Mesenchymal stem cell (in vitro differentiated cells and primary cell): ENCODE measurements around the gene LSR.

Experiments used
- DNase-seq: peaks from one replicate; pipeline ENCODE4 v3.0.0-alpha.2; 2013
- H2AFZ ChIP-seq: one replicate; pipeline ENCODE4 v1.6.1; 2013; ENCODE audit warnings: low read depth, mild to moderate bottlenecking, control low read depth, inconsistent platforms, low read length, moderate library complexity
- H2AK5ac ChIP-seq: 2 replicates; pipeline ENCODE4 v1.6.1; 2013; ENCODE audit warnings: low read length, moderate library complexity, mild to moderate bottlenecking, inconsistent platforms; ENCODE audit not compliant: severe bottlenecking
- H2BK120ac ChIP-seq: one replicate; pipeline ENCODE4 v1.6.1; 2013; ENCODE audit warnings: low read depth, mild to moderate bottlenecking, inconsistent platforms, low read length, moderate library complexity
- H2BK12ac ChIP-seq, 2 experiments: one replicate each; pipeline ENCODE4 v1.6.1; 2013; ENCODE audit warnings: inconsistent platforms in 2 of 2, low read length in 2 of 2, mild to moderate bottlenecking in 2 of 2, moderate library complexity in 2 of 2, control low read depth in 1 of 2
- H2BK15ac ChIP-seq: one replicate; pipeline ENCODE4 v1.6.1; 2013; ENCODE audit warnings: mild to moderate bottlenecking, low read depth, inconsistent platforms; ENCODE audit not compliant: poor library complexity, severe bottlenecking
- H2BK5ac ChIP-seq: 2 replicates; pipeline ENCODE4 v1.6.1; 2013; ENCODE audit warnings: low read depth, mild to moderate bottlenecking, low read length, control low read depth, inconsistent platforms; ENCODE audit not compliant: poor library complexity, severe bottlenecking
- H3K14ac ChIP-seq, 2 experiments: one replicate each; pipeline ENCODE4 v1.6.1; 2013; ENCODE audit warnings: inconsistent platforms in 2 of 2, low read length in 2 of 2, control low read depth in 1 of 2, mild to moderate bottlenecking in 1 of 2, moderate library complexity in 1 of 2
- H3K18ac ChIP-seq, 2 experiments: one replicate each; pipeline ENCODE4 v1.6.1; 2013; ENCODE audit warnings: inconsistent platforms in 2 of 2, low read length in 2 of 2, control low read depth in 1 of 2, low read depth in 1 of 2, mild to moderate bottlenecking in 1 of 2
- H3K23ac ChIP-seq, 2 experiments: one replicate each; pipeline ENCODE4 v1.6.1; 2013; ENCODE audit warnings: inconsistent platforms in 2 of 2, low read length in 2 of 2, mild to moderate bottlenecking in 2 of 2, moderate library complexity in 2 of 2, control low read depth in 1 of 2
- H3K27ac ChIP-seq: 2 replicates; pipeline ENCODE4 v1.5.1; 2013; ENCODE audit warnings: mild to moderate bottlenecking, moderate library complexity, low read length, control low read depth, inconsistent platforms; ENCODE audit not compliant: poor library complexity, severe bottlenecking
- H3K27me3 ChIP-seq, 2 experiments: 2 replicates each; pipeline versions ENCODE4 v1.6.1 to v1.7.0; 2013; ENCODE audit warnings: low read length in 2 of 2, mild to moderate bottlenecking in 2 of 2, moderate library complexity in 2 of 2, control low read depth in 1 of 2, inconsistent platforms in 1 of 2; ENCODE audit not compliant: control insufficient read depth in 1 of 2, insufficient read depth in 1 of 2
- H3K36me3 ChIP-seq, 2 experiments: 2 replicates each; pipeline versions ENCODE4 v1.6.1 to v1.7.0; 2013; ENCODE audit warnings: low read length in 2 of 2, control low read depth in 1 of 2, inconsistent platforms in 1 of 2, low read depth in 1 of 2, mild to moderate bottlenecking in 1 of 2; ENCODE audit not compliant: insufficient read depth in 2 of 2, control insufficient read depth in 1 of 2
- H3K4ac ChIP-seq, 2 experiments: one replicate each; pipeline ENCODE4 v1.6.1; 2013; ENCODE audit warnings: inconsistent platforms in 2 of 2, low read length in 2 of 2, mild to moderate bottlenecking in 2 of 2, moderate library complexity in 2 of 2, control low read depth in 1 of 2, low read depth in 1 of 2
- H3K4me1 ChIP-seq: 2 replicates; pipeline ENCODE4 v1.6.1; 2013; ENCODE audit warnings: low read depth, low read length, control low read depth; ENCODE audit not compliant: control insufficient read depth, insufficient read depth
- H3K4me2 ChIP-seq: 2 replicates; pipeline ENCODE4 v1.6.1; 2013; ENCODE audit warnings: low read length, mild to moderate bottlenecking, inconsistent platforms; ENCODE audit not compliant: poor library complexity, severe bottlenecking
- H3K4me3 ChIP-seq, 2 experiments: 2 replicates each; pipeline versions ENCODE4 v1.5.1 to v1.7.0; 2013; ENCODE audit warnings: low read length in 2 of 2, mild to moderate bottlenecking in 2 of 2, control low read depth in 1 of 2, low read depth in 1 of 2; ENCODE audit not compliant: insufficient read depth in 1 of 2
- H3K79me1 ChIP-seq: replicated peaks from 2 replicates; pipeline ENCODE4 v1.6.1; 2013; ENCODE audit warnings: mild to moderate bottlenecking, control low read depth, low read length, inconsistent platforms; ENCODE audit not compliant: poor library complexity, severe bottlenecking
- H3K9ac ChIP-seq: 2 replicates; pipeline ENCODE4 v1.7.0; 2013; ENCODE audit warnings: mild to moderate bottlenecking, low read length, moderate library complexity
- H3K9me3 ChIP-seq: 2 replicates; pipeline ENCODE4 v1.7.0; 2013; ENCODE audit warnings: mild to moderate bottlenecking, low read length; ENCODE audit not compliant: control insufficient read depth
- H4K8ac ChIP-seq: one replicate; pipeline ENCODE4 v1.6.1; 2013; ENCODE audit warnings: inconsistent platforms, mild to moderate bottlenecking, low read length, moderate library complexity
- H4K91ac ChIP-seq: one replicate; pipeline ENCODE4 v1.6.1; 2013; ENCODE audit warnings: mild to moderate bottlenecking, low read length, inconsistent platforms
- WGBS: methylation state at CpG from one replicate; pipeline ENCODE4 v1.1.7; 2013; ENCODE audit warnings: mixed read lengths; 5-methylcytosine and 5-hydroxymethylcytosine counted together

Gene LSR

GRCh38 chr19:35271546-35271945 lies 22.7 kb downstream of the LSR start:
- WGBS: 98% methylated on average over 7 of the region's 7 CpGs
- H2BK120ac ChIP-seq: no peak overlapping the region
- H3K79me1 ChIP-seq: peaks cover 48% of the 10 kb centered on the region
- H3K9me3 ChIP-seq: no peaks in the 10 kb centered on the region
- H3K14ac ChIP-seq: no peak overlapping the region
- peaks cover 56 to 60% of the 10 kb centered on the region in 2 experiments for H3K36me3 ChIP-seq
- H3K4me2 ChIP-seq: no peak overlapping the region
- no peaks in the 10 kb centered on the region for H3K27me3 ChIP-seq
- no peak overlapping the region for H3K23ac ChIP-seq
- peaks cover 22% of the 10 kb centered on the region for H3K4me1 ChIP-seq
- H3K9ac ChIP-seq: no peak overlapping the region
- no peak overlapping the region for H3K4ac ChIP-seq
- no peak overlapping the region for H3K18ac ChIP-seq
- no peak overlapping the region for H2AK5ac ChIP-seq
- H2AFZ ChIP-seq: no peak overlapping the region
- H2BK15ac ChIP-seq: no peak overlapping the region
- H2BK5ac ChIP-seq: no peak overlapping the region
- H4K8ac ChIP-seq: no peak overlapping the region
- no peak overlapping the region for H2BK12ac ChIP-seq
- no peak overlapping the region for H3K4me3 ChIP-seq
- H4K91ac ChIP-seq: no peak overlapping the region
- no peak overlapping the region for H3K27ac ChIP-seq
- no peak for DNase-seq

DNA sequence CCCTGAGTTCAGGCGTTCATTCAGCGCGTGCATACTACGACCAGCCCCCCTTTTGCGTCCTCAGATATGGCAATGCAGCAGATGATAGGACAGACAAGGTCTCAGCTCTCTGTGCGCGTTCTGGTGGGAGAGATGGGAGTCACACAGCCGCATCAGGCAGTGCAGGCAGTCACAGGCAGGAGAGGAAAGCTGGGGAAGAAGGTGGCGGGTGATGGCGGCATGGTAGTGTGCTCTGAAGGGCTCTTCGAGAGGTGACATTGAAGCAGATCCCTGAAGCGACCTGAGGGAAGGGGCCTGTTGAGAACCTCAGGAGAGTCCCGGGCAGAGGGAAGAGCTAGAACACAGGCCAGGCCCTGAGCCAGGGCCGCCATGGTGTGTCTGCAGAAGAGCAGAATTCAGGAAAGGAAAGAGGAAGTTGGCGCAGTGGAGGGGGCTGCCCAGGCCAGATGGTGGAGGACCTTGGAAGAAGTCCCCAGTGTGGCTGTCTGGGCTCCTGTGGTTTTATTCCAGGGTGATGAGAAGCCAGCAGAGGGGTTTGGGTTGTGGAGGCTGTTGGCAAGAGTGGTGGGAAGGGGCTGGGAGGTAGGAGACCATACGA lies 23.4 kb downstream of the LSR start:
- Histone ChIP-seq H2BK120ac (no peak overlapping the region), H3K14ac (no peak overlapping the region), H3K27ac (no peak overlapping the region), H3K27me3 (no peaks in the 10 kb centered on the region), H2AK5ac (no peak overlapping the region), H4K91ac (no peak overlapping the region), H3K36me3 (peaks cover 61 to 66% of the 10 kb centered on the region in 2 experiments), H3K23ac (no peak overlapping the region), H3K9me3 (no peaks in the 10 kb centered on the region), H3K4me2 (no peak overlapping the region), H2BK5ac (no peak overlapping the region), H3K4ac (no peak overlapping the region), H3K79me1 (peaks cover 47% of the 10 kb centered on the region), H2BK15ac (no peak overlapping the region), H3K4me1 (peaks cover 15% of the 10 kb centered on the region), H4K8ac (no peak overlapping the region), H3K4me3 (no peak overlapping the region), H2AFZ (no peak overlapping the region), H3K9ac (no peak overlapping the region), H2BK12ac (no peak overlapping the region), H3K18ac (no peak overlapping the region)
- WGBS: 97% methylated on average over 16 of the region's 16 CpGs
- no peak for DNase-seq

DNA sequence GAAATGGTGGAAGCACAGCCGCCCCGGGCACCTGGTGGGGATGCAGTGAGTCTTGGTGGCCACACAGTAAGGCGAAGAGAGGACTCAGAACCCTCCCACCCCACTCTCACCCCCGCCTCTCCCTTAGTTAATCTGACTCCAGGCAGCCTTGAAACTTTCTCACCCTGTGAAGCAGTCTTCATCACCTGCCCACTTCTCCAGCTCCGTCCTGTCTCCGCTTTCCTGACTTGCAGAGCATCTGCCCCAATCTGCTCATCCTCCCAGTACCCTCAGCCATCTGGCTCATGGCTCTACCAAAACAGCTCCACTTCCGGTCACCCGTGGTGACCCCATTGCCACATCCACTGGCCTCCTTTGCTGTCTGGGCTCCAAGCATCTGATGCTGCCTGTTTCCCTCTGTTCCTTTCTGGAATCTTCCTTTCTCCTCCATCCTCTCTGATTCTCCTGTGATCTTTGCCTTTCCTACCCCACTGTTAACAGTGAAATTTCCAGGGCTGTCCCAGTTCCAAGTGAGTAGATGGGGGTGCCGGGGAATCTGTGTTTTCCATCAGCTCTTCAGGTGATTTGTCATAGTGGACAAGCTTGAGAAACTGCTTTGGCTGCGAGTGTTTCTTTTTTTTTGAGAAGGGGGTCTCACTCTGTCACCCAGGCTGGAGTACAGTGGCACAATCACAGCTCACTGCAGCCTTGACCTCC lies 24.3 kb downstream of the LSR start:
- WGBS: 93% methylated on average over 10 of the region's 10 CpGs
- H3K79me1 ChIP-seq: peaks cover 53% of the 10 kb centered on the region
- H3K27me3 ChIP-seq: no peaks in the 10 kb centered on the region
- H3K36me3 ChIP-seq: peaks cover 69 to 72% of the 10 kb centered on the region in 2 experiments
- H3K4me1 ChIP-seq: peaks cover 14% of the 10 kb centered on the region
- H3K9ac ChIP-seq: no peak overlapping the region
- H2BK12ac ChIP-seq: no peak overlapping the region
- H3K4me2 ChIP-seq: no peak overlapping the region
- H3K9me3 ChIP-seq: no peaks in the 10 kb centered on the region
- H2BK5ac ChIP-seq: no peak overlapping the region
- no peak overlapping the region for H2AK5ac ChIP-seq
- H3K23ac ChIP-seq: no peak overlapping the region
- H4K91ac ChIP-seq: no peak overlapping the region
- no peak overlapping the region for H2BK15ac ChIP-seq
- no peak overlapping the region for H3K27ac ChIP-seq
- H2BK120ac ChIP-seq: no peak overlapping the region
- H3K18ac ChIP-seq: no peak overlapping the region
- no peak overlapping the region for H3K14ac ChIP-seq
- H4K8ac ChIP-seq: no peak overlapping the region
- no peak overlapping the region for H3K4ac ChIP-seq
- DNase-seq: no peak
- no peak overlapping the region for H2AFZ ChIP-seq
- no peak overlapping the region for H3K4me3 ChIP-seq

- no peak overlapping the region for H2AFZ ChIP-seq
- no peaks in the 10 kb centered on the region for H3K27me3 ChIP-seq
- H3K4me1 ChIP-seq: peaks cover 14% of the 10 kb centered on the region
- DNase-seq: no peak
- H3K9ac ChIP-seq: no peak overlapping the region
- no peak overlapping the region for H3K4ac ChIP-seq
- H3K23ac ChIP-seq: no peak overlapping the region
- no peak overlapping the region for H2AK5ac ChIP-seq
- no peak overlapping the region for H3K27ac ChIP-seq
- no peak overlapping the region for H3K4me2 ChIP-seq
- H3K9me3 ChIP-seq: no peaks in the 10 kb centered on the region
- H2BK12ac ChIP-seq: no peak overlapping the region
- H3K18ac ChIP-seq: no peak overlapping the region
- peaks cover 73 to 75% of the 10 kb centered on the region in 2 experiments for H3K36me3 ChIP-seq
- H2BK120ac ChIP-seq: no peak overlapping the region
- 89% methylated on average over 14 of the region's 14 CpGs for WGBS
- H4K8ac ChIP-seq: no peak overlapping the region
- H2BK5ac ChIP-seq: no peak overlapping the region
- no peak overlapping the region for H2BK15ac ChIP-seq
- no peak overlapping the region for H3K4me3 ChIP-seq
- no peak overlapping the region for H4K91ac ChIP-seq
- peaks cover 54% of the 10 kb centered on the region for H3K79me1 ChIP-seq
- no peak overlapping the region for H3K14ac ChIP-seq
Measured at GRCh38 chr19:35273686-35274259, 25.0 kb downstream of the LSR start.
